ENCODE measurements around the gene NFIB.

- TF ChIP-seq CTCF (IDR thresholded peaks at IDR 0.05; ENCODE audit: poor library complexity) (no peak), EZH2 (IDR thresholded peaks at IDR 0.05; ENCODE audit: borderline replicate concordance) (no peak), EZH2phosphoT487 (IDR thresholded peaks at IDR 0.05; ENCODE audit: low read depth, severe bottlenecking, unreplicated experiment) (no peak)
These were observed 13.4 kb downstream of the NFIB start for GRCh38 chr9:14300588-14300987.

Measured in hepatocyte (in vitro differentiated cells).